ENCODE measurements around the gene INSYN2B. TPM values are rescaled to one million over a fixed set of nuclear protein-coding genes. Genes with fewer than 3 reads are reported as not detected.
"Not testable (repeated sequence)": the region's sequence is repeated elsewhere in the genome, so short reads cannot be mapped to it uniquely, and the experiment has no call there.

INSYN2B gene
- polyA plus RNA-seq, 4 donors = 1.6 to 4.7 (median 2.2) TPM

GRCh38 chr5:169974121-169974770 is 6.0 kb downstream of the INSYN2B start:
- DNase-seq (ENCODE audit: low read depth in 4 of 4, low spot score in 3 of 4) = no peak

- DNase-seq (ENCODE audit: low read depth in 4 of 4, low spot score in 3 of 4) = no peak
Observed at GRCh38 chr5:169973056-169973455, 7.2 kb downstream of the INSYN2B start.

- no peak for DNase-seq (ENCODE audit: low read depth in 4 of 4, low spot score in 3 of 4)
Observed at GRCh38 chr5:169971780-169972179, 8.5 kb downstream of the INSYN2B start.

- no peak for DNase-seq (ENCODE audit: low read depth in 4 of 4, low spot score in 3 of 4)
Observed at GRCh38 chr5:169970911-169971765, 9.2 kb downstream of the INSYN2B start.

GRCh38 chr5:169970339-169970738 is 10.0 kb downstream of the INSYN2B start:
- no peak for DNase-seq (ENCODE audit: low read depth in 4 of 4, low spot score in 3 of 4)

GRCh38 chr5:169964246-169964645 is 16.0 kb downstream of the INSYN2B start:
- no peak for DNase-seq (ENCODE audit: low read depth in 4 of 4, low spot score in 3 of 4)

GRCh38 chr5:169960659-169961058 is 19.6 kb downstream of the INSYN2B start:
- no peak for DNase-seq (ENCODE audit: low read depth in 4 of 4, low spot score in 3 of 4)

- DNase-seq (ENCODE audit: low read depth in 4 of 4, low spot score in 3 of 4) = no peak
Observed at GRCh38 chr5:169958278-169958677, 22.0 kb downstream of the INSYN2B start.

GRCh38 chr5:169956756-169957155 is 23.5 kb downstream of the INSYN2B start:
- no peak for DNase-seq (ENCODE audit: low read depth in 4 of 4, low spot score in 3 of 4)

- no peak for DNase-seq (ENCODE audit: low read depth in 4 of 4, low spot score in 3 of 4)
Observed at GRCh38 chr5:169956126-169956525, 24.2 kb downstream of the INSYN2B start.

GRCh38 chr5:169954786-169955185 is 25.5 kb downstream of the INSYN2B start:
- no peak for DNase-seq (ENCODE audit: low read depth in 4 of 4, low spot score in 3 of 4)

- not testable (repeated sequence) for DNase-seq (ENCODE audit: low read depth in 4 of 4, low spot score in 3 of 4)
Observed at GRCh38 chr5:169953196-169953595, 27.1 kb downstream of the INSYN2B start.

- DNase-seq (ENCODE audit: low read depth in 4 of 4, low spot score in 3 of 4) = no peak
Observed at GRCh38 chr5:169950333-169950732, 30.0 kb downstream of the INSYN2B start.

GRCh38 chr5:169946743-169947295 is 33.5 kb downstream of the INSYN2B start:
- no peak for DNase-seq (ENCODE audit: low read depth in 4 of 4, low spot score in 3 of 4)

GRCh38 chr5:169945831-169946261 is 34.4 kb downstream of the INSYN2B start:
- DNase-seq (ENCODE audit: low read depth in 4 of 4, low spot score in 3 of 4) = peak in 2 of 4 donors; percentile 24 to 26

GRCh38 chr5:169944922-169945680 is 35.2 kb downstream of the INSYN2B start:
- no peak for DNase-seq (ENCODE audit: low read depth in 4 of 4, low spot score in 3 of 4)

- no peak for DNase-seq (ENCODE audit: low read depth in 4 of 4, low spot score in 3 of 4)
Observed at GRCh38 chr5:169944115-169944514, 36.2 kb downstream of the INSYN2B start.

GRCh38 chr5:169943026-169943425 is 37.3 kb downstream of the INSYN2B start:
- no peak for DNase-seq (ENCODE audit: low read depth in 4 of 4, low spot score in 3 of 4)

GRCh38 chr5:169942181-169942580 is 38.1 kb downstream of the INSYN2B start:
- no peak for DNase-seq (ENCODE audit: low read depth in 4 of 4, low spot score in 3 of 4)

GRCh38 chr5:169941542-169941941 is 38.8 kb downstream of the INSYN2B start:
- no peak for DNase-seq (ENCODE audit: low read depth in 4 of 4, low spot score in 3 of 4)

- DNase-seq (ENCODE audit: low read depth in 4 of 4, low spot score in 3 of 4) = no peak
Observed at GRCh38 chr5:169939731-169940130, 40.6 kb downstream of the INSYN2B start.

Measured in left renal pelvis (tissue), 4 donors.